ENCODE results near the gene GPD1L.

GPD1L gene

DNA sequence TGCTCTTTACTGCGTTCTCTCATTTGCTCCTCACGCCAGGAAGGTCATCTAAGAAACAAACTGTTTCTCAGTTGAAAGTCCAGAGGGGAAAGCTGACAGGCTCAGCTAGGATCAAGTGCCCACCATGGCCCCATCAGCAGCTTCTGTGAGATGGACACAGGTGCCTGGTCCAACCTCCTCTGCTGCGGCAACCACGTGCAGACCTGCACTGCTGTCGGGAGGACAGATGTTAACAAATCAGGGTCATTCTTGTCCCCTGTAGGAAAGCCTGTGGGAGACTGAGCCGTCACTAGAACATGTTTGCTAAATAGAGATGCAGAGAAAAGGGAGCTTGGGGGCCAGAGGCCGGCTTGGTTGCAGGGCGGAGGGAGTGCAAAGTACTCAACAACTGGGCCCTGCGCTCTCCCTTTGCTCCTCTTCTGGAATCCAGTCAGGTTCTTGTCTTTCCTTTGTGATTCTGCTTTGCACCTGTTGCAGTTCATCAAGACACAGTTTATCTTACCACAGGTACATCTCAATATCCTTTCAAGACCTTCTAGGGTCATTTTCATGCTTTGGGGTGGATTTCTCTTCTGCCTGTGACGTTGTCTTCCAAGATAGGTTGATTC, 20.9 kb downstream of the GPD1L start:
- TF ChIP-seq, protein P1, sequence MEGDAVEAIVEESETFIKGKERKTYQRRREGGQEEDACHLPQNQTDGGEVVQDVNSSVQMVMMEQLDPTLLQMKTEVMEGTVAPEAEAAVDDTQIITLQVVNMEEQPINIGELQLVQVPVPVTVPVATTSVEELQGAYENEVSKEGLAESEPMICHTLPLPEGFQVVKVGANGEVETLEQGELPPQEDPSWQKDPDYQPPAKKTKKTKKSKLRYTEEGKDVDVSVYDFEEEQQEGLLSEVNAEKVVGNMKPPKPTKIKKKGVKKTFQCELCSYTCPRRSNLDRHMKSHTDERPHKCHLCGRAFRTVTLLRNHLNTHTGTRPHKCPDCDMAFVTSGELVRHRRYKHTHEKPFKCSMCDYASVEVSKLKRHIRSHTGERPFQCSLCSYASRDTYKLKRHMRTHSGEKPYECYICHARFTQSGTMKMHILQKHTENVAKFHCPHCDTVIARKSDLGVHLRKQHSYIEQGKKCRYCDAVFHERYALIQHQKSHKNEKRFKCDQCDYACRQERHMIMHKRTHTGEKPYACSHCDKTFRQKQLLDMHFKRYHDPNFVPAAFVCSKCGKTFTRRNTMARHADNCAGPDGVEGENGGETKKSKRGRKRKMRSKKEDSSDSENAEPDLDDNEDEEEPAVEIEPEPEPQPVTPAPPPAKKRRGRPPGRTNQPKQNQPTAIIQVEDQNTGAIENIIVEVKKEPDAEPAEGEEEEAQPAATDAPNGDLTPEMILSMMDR (IDR thresholded peaks at IDR 0.05), result no peak
- TF ChIP-seq ZFX (IDR thresholded peaks at IDR 0.05; ENCODE audit: borderline replicate concordance), result no peak
- no peak overlapping the region for H3K27ac ChIP-seq

DNA sequence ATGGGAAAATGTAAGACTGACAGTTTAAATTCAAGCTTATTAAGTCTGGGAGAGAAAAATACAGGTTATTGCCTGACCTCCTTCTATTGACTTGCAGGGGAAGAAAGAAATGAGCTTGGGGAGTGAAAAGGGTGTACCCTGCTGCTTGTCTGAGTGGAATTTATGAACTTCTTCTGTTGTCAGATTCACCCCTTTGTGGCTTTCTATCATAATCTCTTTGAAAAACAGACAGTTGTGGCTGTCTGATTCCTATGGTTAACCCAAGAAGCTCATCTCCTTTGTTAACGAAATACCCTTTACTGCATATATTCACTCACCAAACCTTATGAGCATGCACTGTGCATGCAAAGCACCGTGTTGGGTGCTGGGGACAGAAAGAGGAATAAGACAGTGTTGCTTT, 22.5 kb downstream of the GPD1L start:
- TF ChIP-seq ZFX (IDR thresholded peaks at IDR 0.05; ENCODE audit: borderline replicate concordance), result no peak
- TF ChIP-seq, protein P1 (IDR thresholded peaks at IDR 0.05), result no peak

DNA sequence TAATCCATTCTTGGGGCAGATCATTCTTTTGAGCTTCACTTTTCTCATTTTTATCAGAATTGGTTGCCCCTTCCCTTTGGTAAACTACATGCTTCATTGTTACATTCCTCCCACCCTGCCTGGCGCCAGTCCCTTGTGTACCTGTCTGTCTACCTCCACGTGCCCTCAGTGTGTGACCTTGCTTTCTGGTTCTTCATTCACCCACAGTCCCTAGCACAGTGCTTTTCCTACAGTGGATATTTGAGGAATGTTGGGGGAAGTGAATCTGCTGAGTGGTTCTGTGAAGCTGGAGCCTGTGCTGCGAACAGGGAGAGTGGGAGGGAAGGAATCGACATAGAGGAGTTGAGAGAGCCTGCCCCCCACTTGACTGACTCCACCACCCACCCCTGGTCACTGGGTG, 23.4 kb downstream of the GPD1L start:
- no peak overlapping the region for H3K27ac ChIP-seq
- TF ChIP-seq, protein P1 (IDR thresholded peaks at IDR 0.05), result no peak
- no peak for TF ChIP-seq ZFX (IDR thresholded peaks at IDR 0.05; ENCODE audit: borderline replicate concordance)

More for the DNA sequence above, 22.5 kb downstream of the GPD1L start:
- H3K27ac ChIP-seq, result no peak overlapping the region

DNA sequence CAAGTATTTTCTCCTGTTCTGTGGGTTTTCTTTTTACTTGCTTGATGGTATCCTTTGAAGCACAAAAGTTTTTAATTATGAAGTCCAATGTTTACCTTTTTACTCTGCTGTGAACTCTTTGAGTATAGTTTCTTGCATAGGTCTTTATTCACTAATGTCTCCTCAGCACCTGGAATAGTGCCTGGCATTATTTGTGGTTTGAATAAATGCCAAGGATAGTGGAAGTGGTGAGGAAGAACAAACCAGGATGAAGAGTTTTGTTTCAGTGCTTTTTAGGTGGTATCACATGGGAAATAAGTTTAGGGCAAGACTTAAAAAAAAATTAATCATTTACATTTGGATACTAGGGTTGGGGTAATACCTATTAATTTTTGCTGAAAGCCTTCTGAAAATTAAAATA, 25.7 kb downstream of the GPD1L start:
- no peak overlapping the region for H3K27ac ChIP-seq
- TF ChIP-seq ZFX (IDR thresholded peaks at IDR 0.05; ENCODE audit: borderline replicate concordance), result no peak
- TF ChIP-seq, protein P1 (IDR thresholded peaks at IDR 0.05), result no peak

DNA sequence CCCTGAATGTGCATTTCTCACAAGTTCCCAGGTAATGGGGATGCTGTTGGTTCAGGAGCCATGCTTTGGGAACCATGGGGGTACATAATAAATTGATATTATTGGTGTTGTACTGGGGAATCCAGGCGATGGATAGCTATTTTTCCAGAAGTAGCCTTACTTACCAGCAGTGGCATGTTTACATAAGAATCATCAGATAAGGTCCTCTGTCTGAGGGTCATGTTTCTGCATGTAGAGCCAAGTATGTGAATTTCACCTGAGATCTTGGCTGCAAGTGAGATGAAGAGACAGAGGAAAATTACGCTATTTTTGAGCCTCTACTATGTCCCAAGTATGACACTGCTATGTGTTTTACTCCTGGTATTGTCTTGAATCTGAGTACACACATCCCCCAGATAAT, 26.3 kb downstream of the GPD1L start:
- TF ChIP-seq, protein P1 (IDR thresholded peaks at IDR 0.05), result no peak
- TF ChIP-seq ZFX (IDR thresholded peaks at IDR 0.05; ENCODE audit: borderline replicate concordance), result no peak
- H3K27ac ChIP-seq, result no peak overlapping the region

DNA sequence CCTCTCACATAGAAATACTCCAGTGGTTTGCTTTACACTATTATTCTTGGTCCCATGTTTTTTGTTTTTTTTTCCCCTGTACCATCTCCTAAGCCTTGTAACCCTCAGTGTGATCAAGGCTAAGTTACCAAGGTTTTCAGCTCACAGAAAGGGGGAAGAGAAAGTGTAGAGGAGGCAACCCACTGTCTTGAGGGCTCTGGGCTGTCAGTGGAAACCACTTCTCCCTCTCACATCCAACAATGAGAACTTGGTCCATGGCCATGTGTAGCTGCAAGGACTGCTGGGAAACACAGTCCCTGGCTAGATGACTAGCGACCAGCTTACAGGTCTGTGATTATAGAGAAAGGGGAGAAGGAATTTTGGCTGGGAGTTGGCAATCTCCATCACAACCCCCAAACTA, 30.3 kb downstream of the GPD1L start:
- H3K27ac ChIP-seq, result no peak overlapping the region
- TF ChIP-seq ZFX (IDR thresholded peaks at IDR 0.05; ENCODE audit: borderline replicate concordance), result no peak
- TF ChIP-seq, protein P1 (IDR thresholded peaks at IDR 0.05), result no peak

DNA sequence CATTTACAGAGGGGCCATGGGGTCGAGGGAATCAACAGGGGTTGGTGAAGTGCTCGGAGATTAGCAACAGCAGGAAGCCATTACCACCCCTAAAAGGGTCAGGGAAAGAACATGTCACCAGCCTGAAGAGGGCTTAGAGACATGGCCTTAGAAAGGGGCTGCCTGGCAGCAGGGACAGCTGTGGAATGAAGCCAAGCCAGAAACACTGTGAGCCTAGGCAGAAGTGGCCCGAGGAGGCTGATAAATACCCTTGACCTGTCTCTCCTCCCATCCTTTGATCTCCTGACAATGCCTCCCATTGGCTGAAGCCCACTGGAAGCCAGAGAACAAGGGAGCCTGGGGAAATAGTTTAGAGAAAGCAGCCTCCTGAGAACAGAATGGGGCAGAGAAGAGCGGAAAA, 31.4 kb downstream of the GPD1L start:
- no peak for TF ChIP-seq ZFX (IDR thresholded peaks at IDR 0.05; ENCODE audit: borderline replicate concordance)
- TF ChIP-seq, protein P1 (IDR thresholded peaks at IDR 0.05), result no peak
- no peak overlapping the region for H3K27ac ChIP-seq

Data from 22Rv1 (cell line).